OCI-LY1 (cell line): ENCODE measurements around the gene RIPOR2.

ENCODE experiments used
- H2AFZ ChIP-seq: fragments of 200-600 bp; sonication (generic), shearing (Covaris generic); 2 replicates; pipeline ENCODE4 v1.6.0; 2014; ENCODE audit warnings: antibody characterized with exemption, mild to moderate bottlenecking, low read length
- H3F3A ChIP-seq: fragments of 200-600 bp; sonication (generic), shearing (Covaris generic); 2 replicates; pipeline ENCODE4 v1.6.0; 2014; ENCODE audit warnings: mild to moderate bottlenecking, antibody characterized with exemption, low read length, moderate library complexity; ENCODE audit not compliant: insufficient read depth
- H3K27ac ChIP-seq: fragments of 200-600 bp; sonication (generic); 2 replicates; pipeline ENCODE4 v1.5.1; 2014; ENCODE audit warnings: low read length, mixed run types, mild to moderate bottlenecking, low read depth; ENCODE audit not compliant: poor library complexity, severe bottlenecking
- H3K27me3 ChIP-seq: fragments of 200-600 bp; sonication (generic); 2 replicates; pipeline ENCODE4 v1.6.0; 2014; ENCODE audit warnings: antibody characterized with exemption, mild to moderate bottlenecking, low read length, moderate library complexity; ENCODE audit not compliant: insufficient read depth
- H3K36me3 ChIP-seq: fragments of 200-600 bp; sonication (generic); 2 replicates; pipeline ENCODE4 v1.6.1; 2014; ENCODE audit warnings: mild to moderate bottlenecking, antibody characterized with exemption, low read length, moderate library complexity, mixed read lengths; ENCODE audit not compliant: insufficient read depth
- H3K4me1 ChIP-seq: fragments of 200-600 bp; sonication (generic); 2 replicates; pipeline ENCODE4 v1.5.1; 2014; ENCODE audit warnings: mild to moderate bottlenecking, low read length, moderate library complexity; ENCODE audit not compliant: insufficient read depth, severe bottlenecking
- H3K4me2 ChIP-seq: fragments of 200-600 bp; sonication (generic), shearing (Covaris generic); 2 replicates; pipeline ENCODE4 v1.6.1; 2014; ENCODE audit warnings: low read length
- H3K4me3 ChIP-seq: fragments of 200-600 bp; sonication (generic); 2 replicates; pipeline ENCODE4 v1.5.1; 2014; ENCODE audit warnings: low read length, low read depth, mild to moderate bottlenecking, mixed read lengths; ENCODE audit not compliant: poor library complexity, severe bottlenecking
- H3K79me2 ChIP-seq: fragments of 200-600 bp; shearing (Covaris generic); 2 replicates; pipeline ENCODE4 v1.6.1; 2016; ENCODE audit warnings: mixed run types, low read length, mixed read lengths; ENCODE audit not compliant: insufficient read depth
- H3K9ac ChIP-seq: fragments of 200-600 bp; sonication (generic), shearing (Covaris generic); 2 replicates; pipeline ENCODE4 v1.6.1; 2014; ENCODE audit warnings: mild to moderate bottlenecking, low read length, mixed read lengths
- H3K9me2 ChIP-seq: fragments of 200-600 bp; sonication (generic), shearing (Covaris generic); 2 replicates; pipeline ENCODE4 v1.6.1; 2014; ENCODE audit warnings: low read depth, mild to moderate bottlenecking, low read length, mixed read lengths
- H3K9me3 ChIP-seq: fragments of 200-600 bp; shearing (Covaris generic); 2 replicates; pipeline ENCODE4 v1.6.1; 2014; ENCODE audit warnings: low read length, mixed read lengths
- H4K20me1 ChIP-seq: fragments of 200-600 bp; sonication (generic), shearing (Covaris generic); 2 replicates; pipeline ENCODE4 v1.6.0; 2016; ENCODE audit warnings: mild to moderate bottlenecking, low read length; ENCODE audit not compliant: insufficient read depth
- EZH2 ChIP-seq: fragments of 200-600 bp; sonication (generic), shearing (Covaris generic); IDR thresholded peaks from 2 replicates; pipeline ENCODE4 v1.8.0; 2017; ENCODE audit warnings: borderline replicate concordance, mixed run types, mild to moderate bottlenecking, antibody characterized with exemption, low read length, moderate library complexity, mixed read lengths
- TF ChIP-seq, protein P1 (sequence below): fragments of 200-600 bp; sonication (generic), shearing (Covaris generic); IDR thresholded peaks from 2 replicates; pipeline ENCODE4 v1.5.1; 2017; ENCODE audit warnings: mild to moderate bottlenecking, antibody characterized with exemption, low read length, moderate library complexity, mixed read lengths

RIPOR2 gene

DNA sequence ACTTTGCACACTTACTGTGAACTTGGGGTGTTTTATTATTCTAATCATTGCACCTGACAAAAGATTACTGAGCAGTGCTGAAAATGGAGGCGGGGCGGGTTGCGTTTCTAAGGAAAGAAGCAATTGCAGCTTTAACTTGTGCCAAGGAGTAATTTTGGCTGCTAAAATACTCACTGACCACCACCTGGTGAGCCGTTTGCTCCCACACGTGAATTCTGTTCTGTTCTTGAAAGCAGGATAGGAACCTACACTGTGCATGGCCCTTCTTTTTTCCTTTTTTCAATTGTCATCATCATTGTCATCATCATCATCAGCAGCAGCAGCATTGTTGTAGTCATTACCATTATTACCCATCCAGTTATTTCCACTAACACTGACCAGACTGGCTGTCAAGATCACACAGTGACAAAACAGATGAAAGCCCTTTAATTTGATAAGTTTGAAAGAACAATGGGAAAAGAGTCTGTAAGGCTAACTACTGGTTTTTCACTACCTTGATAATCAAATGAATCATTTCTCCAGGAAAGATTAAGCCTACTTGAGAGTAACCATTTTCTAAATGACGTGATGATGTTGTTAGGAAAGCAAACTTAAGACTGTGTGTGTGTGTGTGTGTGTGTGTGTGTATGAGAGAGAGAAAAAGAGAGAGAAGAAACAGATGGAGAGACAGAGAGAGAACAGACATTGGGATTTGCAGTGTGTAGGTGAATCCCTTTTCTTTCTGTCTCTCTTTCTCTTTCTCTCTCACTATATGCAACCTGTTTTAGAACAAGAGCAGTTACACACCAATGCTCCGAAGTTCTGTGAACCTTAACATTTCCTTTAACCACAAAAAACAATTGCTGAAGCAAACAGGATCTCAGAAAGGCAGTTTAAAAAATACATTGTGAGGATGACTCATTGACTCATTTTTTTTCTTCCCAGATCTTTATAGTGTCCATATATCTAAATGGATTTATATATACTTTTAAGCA, 3.8 kb downstream of the RIPOR2 start:
- no peak overlapping the region for H2AFZ ChIP-seq
- peak overlapping the region; percentile 56 for H3K4me3 ChIP-seq
- H3K27ac ChIP-seq, result peak overlapping the region; percentile 89
- H3K9ac ChIP-seq, result peak overlapping the region; percentile 41; the same call in 1 of the 2 replicates
- no peaks in the 10 kb centered on the region for H3K27me3 ChIP-seq
- H3F3A ChIP-seq, result no peaks in the 10 kb centered on the region
- H4K20me1 ChIP-seq, result no peaks in the 10 kb centered on the region
- H3K9me2 ChIP-seq, result no peaks in the 10 kb centered on the region
- peak overlapping the region; percentile 76 for H3K4me2 ChIP-seq
- peaks cover 10% of the 10 kb centered on the region; the same call in 1 of the 2 replicates for H3K79me2 ChIP-seq
- TF ChIP-seq, protein P1, sequence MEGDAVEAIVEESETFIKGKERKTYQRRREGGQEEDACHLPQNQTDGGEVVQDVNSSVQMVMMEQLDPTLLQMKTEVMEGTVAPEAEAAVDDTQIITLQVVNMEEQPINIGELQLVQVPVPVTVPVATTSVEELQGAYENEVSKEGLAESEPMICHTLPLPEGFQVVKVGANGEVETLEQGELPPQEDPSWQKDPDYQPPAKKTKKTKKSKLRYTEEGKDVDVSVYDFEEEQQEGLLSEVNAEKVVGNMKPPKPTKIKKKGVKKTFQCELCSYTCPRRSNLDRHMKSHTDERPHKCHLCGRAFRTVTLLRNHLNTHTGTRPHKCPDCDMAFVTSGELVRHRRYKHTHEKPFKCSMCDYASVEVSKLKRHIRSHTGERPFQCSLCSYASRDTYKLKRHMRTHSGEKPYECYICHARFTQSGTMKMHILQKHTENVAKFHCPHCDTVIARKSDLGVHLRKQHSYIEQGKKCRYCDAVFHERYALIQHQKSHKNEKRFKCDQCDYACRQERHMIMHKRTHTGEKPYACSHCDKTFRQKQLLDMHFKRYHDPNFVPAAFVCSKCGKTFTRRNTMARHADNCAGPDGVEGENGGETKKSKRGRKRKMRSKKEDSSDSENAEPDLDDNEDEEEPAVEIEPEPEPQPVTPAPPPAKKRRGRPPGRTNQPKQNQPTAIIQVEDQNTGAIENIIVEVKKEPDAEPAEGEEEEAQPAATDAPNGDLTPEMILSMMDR, result no peak
- no peak for TF ChIP-seq EZH2
- H3K36me3 ChIP-seq, result no peaks in the 10 kb centered on the region
- H3K4me1 ChIP-seq, result peaks cover 96% of the 10 kb centered on the region
- no peaks in the 10 kb centered on the region for H3K9me3 ChIP-seq

DNA sequence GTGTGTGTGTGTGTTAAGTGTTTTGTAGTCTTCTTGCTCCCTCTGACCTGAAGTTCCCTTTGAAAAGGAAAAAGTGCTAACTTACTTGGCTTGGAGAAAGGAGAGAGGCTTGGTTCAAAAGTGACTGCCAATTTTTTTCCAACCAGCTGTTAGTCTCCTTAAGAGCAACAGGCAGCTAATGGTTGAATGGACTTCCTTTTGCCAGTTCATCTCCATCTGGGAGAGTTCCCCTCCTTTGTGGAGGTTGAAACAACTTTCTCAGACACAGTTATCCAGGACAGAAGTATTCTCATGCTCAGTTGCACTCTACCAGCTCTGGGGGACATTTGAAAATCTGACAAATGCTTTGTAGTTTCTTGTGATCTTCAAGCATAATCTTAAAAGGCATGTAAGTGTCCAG, 4.5 kb downstream of the RIPOR2 start:
- TF ChIP-seq, protein P1, result no peak
- TF ChIP-seq EZH2, result no peak
- Histone ChIP-seq H3K36me3 (no peaks in the 10 kb centered on the region), H3K27me3 (no peaks in the 10 kb centered on the region), H3K27ac (peak overlapping the region; percentile 89), H3K9ac (peak overlapping the region; percentile 41; the same call in 1 of the 2 replicates), H3K4me2 (peak overlapping the region; percentile 76), H3K9me3 (no peaks in the 10 kb centered on the region), H3F3A (no peaks in the 10 kb centered on the region), H3K9me2 (no peaks in the 10 kb centered on the region), H3K4me1 (peaks cover 92% of the 10 kb centered on the region), H3K79me2 (peaks cover 10% of the 10 kb centered on the region; the same call in 1 of the 2 replicates), H4K20me1 (no peaks in the 10 kb centered on the region), H3K4me3 (peak overlapping the region; percentile 56), H2AFZ (no peak overlapping the region)

DNA sequence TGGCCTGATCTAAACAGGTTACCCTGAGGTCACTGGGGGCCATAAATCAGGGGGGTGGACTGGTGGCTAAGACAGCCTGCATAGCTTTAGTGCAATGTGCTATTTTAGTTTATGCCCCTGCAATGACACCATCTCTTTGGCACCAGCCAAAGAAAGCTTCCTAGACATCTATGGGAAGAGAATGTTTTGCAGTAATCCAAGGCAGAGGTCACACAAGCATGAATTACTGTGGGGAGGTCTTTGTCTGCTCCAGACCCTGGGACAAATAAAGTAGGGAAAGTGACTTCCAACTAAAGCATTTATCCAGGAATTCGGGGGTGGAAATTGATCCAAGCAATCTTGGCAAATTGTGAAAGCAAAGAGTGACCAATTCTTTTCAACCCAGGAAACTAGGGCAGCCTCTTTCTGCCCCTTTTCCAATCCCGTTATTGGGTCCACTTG, 5.3 kb downstream of the RIPOR2 start:
- H3K79me2 ChIP-seq, result peaks cover 10% of the 10 kb centered on the region; the same call in 1 of the 2 replicates
- H3K9me2 ChIP-seq, result no peaks in the 10 kb centered on the region
- no peak overlapping the region for H3K9ac ChIP-seq
- no peak for TF ChIP-seq EZH2
- TF ChIP-seq, protein P1, result no peak
- no peaks in the 10 kb centered on the region for H3K9me3 ChIP-seq
- no peak overlapping the region for H3K27ac ChIP-seq
- H3K36me3 ChIP-seq, result no peaks in the 10 kb centered on the region
- H3K4me1 ChIP-seq, result peaks cover 90% of the 10 kb centered on the region
- H3K4me2 ChIP-seq, result no peak overlapping the region
- H4K20me1 ChIP-seq, result no peaks in the 10 kb centered on the region
- H3K27me3 ChIP-seq, result no peaks in the 10 kb centered on the region
- no peaks in the 10 kb centered on the region for H3F3A ChIP-seq
- H2AFZ ChIP-seq, result no peak overlapping the region
- no peak overlapping the region for H3K4me3 ChIP-seq
